Mammary epithelial cell (primary cell): ENCODE data around the gene TFAP2C.

Experiments
- EZH2 ChIP-seq: IDR thresholded peaks from 2 replicates; pipeline ENCODE4 v1.6.1; 2012; ENCODE audit warnings: low read length, inconsistent platforms, borderline replicate concordance
- TF ChIP-seq, protein P1 (sequence below), 2 donors: IDR thresholded peaks in 1 of 2; conservative IDR thresholded peaks in 1 of 2; 2 replicates each; pipeline ENCODE4 v1.5.1; 2011 to 2012; ENCODE audit warnings: inconsistent platforms in 2 of 2, low read length in 2 of 2, mild to moderate bottlenecking in 2 of 2, control low read depth in 1 of 2, low read depth in 1 of 2; ENCODE audit not compliant: insufficient read depth in 1 of 2; ENCODE audit errors: extremely low read depth in 1 of 2

DNA sequence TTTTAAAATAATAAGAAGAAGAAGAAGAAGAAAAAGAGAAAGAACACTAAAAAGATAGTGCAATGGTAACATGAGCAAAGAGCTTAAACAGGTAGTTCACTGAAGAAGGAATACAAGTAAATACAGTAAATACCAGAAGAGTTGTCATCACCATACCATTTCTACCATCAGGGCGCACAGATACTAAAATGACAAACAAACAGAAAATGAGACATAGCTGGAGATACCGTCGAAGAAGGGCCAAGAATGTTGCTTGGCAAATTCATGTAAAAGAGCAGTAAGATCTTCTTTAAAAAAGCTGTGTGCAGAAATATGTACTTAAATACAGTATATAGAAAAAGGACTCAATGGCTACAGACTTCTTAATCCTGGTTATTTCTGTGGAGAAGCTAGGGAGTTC, 20.7 kb upstream of the TFAP2C start:
- TF ChIP-seq, protein P1, sequence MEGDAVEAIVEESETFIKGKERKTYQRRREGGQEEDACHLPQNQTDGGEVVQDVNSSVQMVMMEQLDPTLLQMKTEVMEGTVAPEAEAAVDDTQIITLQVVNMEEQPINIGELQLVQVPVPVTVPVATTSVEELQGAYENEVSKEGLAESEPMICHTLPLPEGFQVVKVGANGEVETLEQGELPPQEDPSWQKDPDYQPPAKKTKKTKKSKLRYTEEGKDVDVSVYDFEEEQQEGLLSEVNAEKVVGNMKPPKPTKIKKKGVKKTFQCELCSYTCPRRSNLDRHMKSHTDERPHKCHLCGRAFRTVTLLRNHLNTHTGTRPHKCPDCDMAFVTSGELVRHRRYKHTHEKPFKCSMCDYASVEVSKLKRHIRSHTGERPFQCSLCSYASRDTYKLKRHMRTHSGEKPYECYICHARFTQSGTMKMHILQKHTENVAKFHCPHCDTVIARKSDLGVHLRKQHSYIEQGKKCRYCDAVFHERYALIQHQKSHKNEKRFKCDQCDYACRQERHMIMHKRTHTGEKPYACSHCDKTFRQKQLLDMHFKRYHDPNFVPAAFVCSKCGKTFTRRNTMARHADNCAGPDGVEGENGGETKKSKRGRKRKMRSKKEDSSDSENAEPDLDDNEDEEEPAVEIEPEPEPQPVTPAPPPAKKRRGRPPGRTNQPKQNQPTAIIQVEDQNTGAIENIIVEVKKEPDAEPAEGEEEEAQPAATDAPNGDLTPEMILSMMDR (conservative IDR thresholded peaks at IDR 0.05 in 1 of 2, IDR thresholded peaks at IDR 0.05 in 1 of 2; ENCODE audit: extremely low read depth in 1 of 2, insufficient read depth in 1 of 2, low read depth in 1 of 2, low read length in 2 of 2), result no peak
- TF ChIP-seq EZH2, result no peak
